B cell (primary cell): ENCODE measurements around the gene MT4. TPM values are rescaled to one million over a fixed set of nuclear protein-coding genes. Genes with fewer than 3 reads are reported as not detected.

ENCODE experiments used
- ATAC-seq: fragments of 200-7000 bp; cut with Tn5 transposase; one replicate; pipeline ENCODE4 v1.10.0; 2021; ENCODE audit warnings: low read depth, mild to moderate bottlenecking, moderate number of reproducible peaks, moderate library complexity
- CTCF ChIA-PET: fragments of 350-600 bp; sonication (Branson Sonifier 250); formaldehyde crosslinking; loops from one replicate; lab custom pipeline; 2021; ENCODE audit warnings: antibody characterized with exemption, inconsistent platforms; lab: Charles Lee
- POLR2A ChIA-PET: fragments of 350-600 bp; sonication (Branson Sonifier 250); formaldehyde crosslinking; loops from one replicate; lab custom pipeline; 2021; ENCODE audit warnings: antibody characterized with exemption; lab: Charles Lee
- DNase-seq: peaks from one replicate; pipeline ENCODE4 v3.0.0; 2013
- H2AFZ ChIP-seq: 2 replicates; pipeline ENCODE4 v1.6.1; 2012; ENCODE audit warnings: mild to moderate bottlenecking, low read depth, low read length; ENCODE audit not compliant: insufficient read depth, poor library complexity, severe bottlenecking
- H3K27ac ChIP-seq, 2 donors: 1 replicate in 1 of 2; 2 replicates in 1 of 2; pipeline ENCODE4 v1.5.1; 2012 to 2013; ENCODE audit warnings: low read length in 2 of 2, mild to moderate bottlenecking in 2 of 2, moderate library complexity in 1 of 2
- H3K27me3 ChIP-seq, 4 experiments: fragments of 200-600 bp in 1 of 4; sonication (generic) in 1 of 4; replicated peaks in 1 of 4; 1 replicate in 2 of 4; 2 replicates in 2 of 4; pipeline versions ENCODE4 v1.6.1 to v1.7.0; 2013 to 2016; ENCODE audit warnings: low read length in 3 of 4, mild to moderate bottlenecking in 2 of 4, mixed read lengths in 1 of 4, moderate library complexity in 1 of 4; ENCODE audit not compliant: insufficient read depth in 4 of 4, control insufficient read depth in 3 of 4; ENCODE audit errors: control extremely low read depth in 1 of 4
- H3K36me3 ChIP-seq, 2 experiments: replicated peaks in 1 of 2; 1 replicate in 1 of 2; 2 replicates in 1 of 2; pipeline versions ENCODE4 v1.6.1 to v1.7.1; 2013; ENCODE audit warnings: low read length in 1 of 2; ENCODE audit not compliant: insufficient read depth in 2 of 2, control insufficient read depth in 1 of 2; ENCODE audit errors: control extremely low read depth in 1 of 2, extremely low read depth in 1 of 2
- H3K4me1 ChIP-seq, 2 donors: fragments of 200-600 bp in 1 of 2; sonication (generic) in 1 of 2; 1 replicate in 1 of 2; 2 replicates in 1 of 2; pipeline versions ENCODE4 v1.5.1 to v1.6.1; 2013 to 2017; ENCODE audit warnings: low read length in 2 of 2; ENCODE audit not compliant: control insufficient read depth in 2 of 2, insufficient read depth in 2 of 2
- H3K4me2 ChIP-seq: replicated peaks from 2 replicates; pipeline ENCODE3; 2012; ENCODE audit warnings: mild to moderate bottlenecking, low read depth, low read length; ENCODE audit not compliant: poor library complexity, severe bottlenecking
- H3K4me3 ChIP-seq, 5 experiments: fragments of 200-600 bp in 1 of 5; sonication (generic) in 1 of 5; 1 replicate in 3 of 5; 2 replicates in 2 of 5; pipeline versions ENCODE4 v1.5.1 to v1.7.0; 2011 to 2016; ENCODE audit warnings: low read length in 4 of 5, mild to moderate bottlenecking in 4 of 5, low read depth in 2 of 5, control low read depth in 1 of 5, moderate library complexity in 1 of 5; ENCODE audit not compliant: insufficient read depth in 1 of 5; ENCODE audit errors: control extremely low read depth in 1 of 5, extremely low read depth in 1 of 5
- H3K79me2 ChIP-seq: fragments of 200-600 bp; sonication (generic); one replicate; pipeline ENCODE4 v1.6.0; 2016; ENCODE audit warnings: low read length; ENCODE audit not compliant: control insufficient read depth, insufficient read depth
- H3K9ac ChIP-seq: fragments of 200-600 bp; sonication (generic); 2 replicates; pipeline ENCODE4 v1.6.1; 2017; ENCODE audit warnings: mild to moderate bottlenecking, low read length, moderate library complexity
- H3K9me3 ChIP-seq, 3 donors: one replicate each; pipeline versions ENCODE4 v1.6.1 to v1.7.1; 2013; ENCODE audit warnings: low read length in 2 of 3; ENCODE audit not compliant: control insufficient read depth in 2 of 3, insufficient read depth in 1 of 3; ENCODE audit errors: control extremely low read depth in 1 of 3
- H4K20me1 ChIP-seq: 2 replicates; pipeline ENCODE4 v1.6.0; 2012; ENCODE audit warnings: mild to moderate bottlenecking, low read length; ENCODE audit not compliant: insufficient read depth, control insufficient read depth, poor library complexity, severe bottlenecking
- H3K27ac Mint-ChIP-seq: one replicate; pipeline ENCODE4 v1.8.0; 2021; ENCODE audit warnings: mixed read lengths
- H3K27me3 Mint-ChIP-seq: one replicate; pipeline ENCODE4 v1.8.0; 2021; ENCODE audit warnings: mixed read lengths
- H3K4me1 Mint-ChIP-seq: one replicate; pipeline ENCODE4 v1.8.0; 2021; ENCODE audit warnings: mixed read lengths
- H3K4me3 Mint-ChIP-seq: one replicate; pipeline ENCODE4 v1.8.0; 2021; ENCODE audit warnings: mixed read lengths
- H3K9me3 Mint-ChIP-seq: one replicate; pipeline ENCODE4 v1.8.0; 2022; ENCODE audit warnings: mixed read lengths; ENCODE audit not compliant: insufficient read depth
- EZH2 ChIP-seq: IDR thresholded peaks from 2 replicates; pipeline ENCODE4 v1.6.1; 2012; ENCODE audit warnings: borderline replicate concordance, low read depth, mild to moderate bottlenecking, moderate library complexity, low read length; ENCODE audit not compliant: insufficient read depth, poor library complexity, severe bottlenecking
- WGBS: methylation state at CpG from one replicate; pipeline ENCODE4 v1.1.5; 2013; ENCODE audit warnings: missing lambda C conversion rate; ENCODE audit not compliant: insufficient coverage; 5-methylcytosine and 5-hydroxymethylcytosine counted together
- intact Hi-C: fragments of 100-400 bp; cut with micrococcal nuclease; formaldehyde crosslinking; loops from one replicate; pipeline ENCODE4 v1.10.0; 2022
- polyA plus RNA-seq: library from polyadenylated mRNA; depleted of rRNA; stranded (reverse); fragments of >200 nt; gene quantifications from 2 replicates; pipeline ENCODE4 v1.2.3, GENCODE V29; 2012
- total RNA-seq, 2 donors: library from RNA; stranded (reverse); fragments of 120-200 nt in 1 of 2; gene quantifications; 1 replicate in 1 of 2; 2 replicates in 1 of 2; pipeline versions ENCODE4 v1.2.3 to v1.2.4, GENCODE V29; 2013 to 2022
- TF ChIP-seq, protein P1 (sequence below): fragments of 200-600 bp; IDR thresholded peaks from one replicate; pipeline ENCODE4 v1.8.0; 2022; ENCODE audit warnings: antibody characterized with exemption, mild to moderate bottlenecking

The MT4 gene
- total and polyA plus RNA-seq, 2 donors (not counting 1 experiment from before 2014, with no cell fraction given), result not detected

DNA sequence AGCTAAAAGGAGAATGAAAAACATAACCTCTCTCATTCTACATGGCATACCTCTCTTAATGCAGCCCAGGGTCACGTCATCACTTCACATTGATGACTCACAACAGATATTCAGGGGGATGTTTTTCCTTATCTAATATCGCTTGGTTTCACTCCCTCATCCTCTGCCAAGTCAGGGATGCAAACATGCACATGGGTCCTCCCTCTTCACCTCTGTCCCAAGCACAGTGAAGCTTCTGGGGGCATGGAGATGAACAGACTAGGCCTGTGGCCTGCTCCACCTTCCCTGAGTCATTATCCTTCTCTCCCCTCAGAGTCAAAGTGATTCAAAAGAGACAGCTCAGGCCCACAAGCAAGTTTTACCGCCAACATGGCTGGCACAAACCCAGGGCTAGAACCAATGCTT lies 41.2 kb downstream of the MT4 start:
- ATAC-seq (no peak), DNase-seq (no peak)
- H3K4me2 ChIP-seq, result no peak overlapping the region
- H3K4me3 Mint-ChIP-seq, result no peak overlapping the region
- H3K79me2 ChIP-seq, result no peaks in the 10 kb centered on the region
- peaks cover 10% of the 10 kb centered on the region for H3K27me3 Mint-ChIP-seq
- intact Hi-C loops, result loop anchor here (10.0 kb wide), 1 partner anchor 309 kb away; no protein-coding TSS in a partner anchor
- H4K20me1 ChIP-seq, result no peaks in the 10 kb centered on the region
- H2AFZ ChIP-seq, result no peak overlapping the region
- H3K9ac ChIP-seq, result no peak overlapping the region
- no peak overlapping the region for H3K4me3 ChIP-seq
- ChIA-PET CTCF (interaction anchor here (1.2 to 2.0 kb wide), 4 partner anchors 25 to 96 kb away, joined by 4 to 17 read pairs (median 4); no protein-coding TSS in a partner anchor), POLR2A (no interaction called here)
- no peaks in the 10 kb centered on the region for H3K9me3 Mint-ChIP-seq
- H3K36me3 ChIP-seq, result no peaks in the 10 kb centered on the region
- H3K27me3 ChIP-seq, result peaks cover 0 to 11% (median 3%) of the 10 kb centered on the region in 4 experiments
- WGBS, result 94% methylated on average over 3 of the region's 3 CpGs
- H3K27ac Mint-ChIP-seq, result no peak overlapping the region
- TF ChIP-seq, protein P1, sequence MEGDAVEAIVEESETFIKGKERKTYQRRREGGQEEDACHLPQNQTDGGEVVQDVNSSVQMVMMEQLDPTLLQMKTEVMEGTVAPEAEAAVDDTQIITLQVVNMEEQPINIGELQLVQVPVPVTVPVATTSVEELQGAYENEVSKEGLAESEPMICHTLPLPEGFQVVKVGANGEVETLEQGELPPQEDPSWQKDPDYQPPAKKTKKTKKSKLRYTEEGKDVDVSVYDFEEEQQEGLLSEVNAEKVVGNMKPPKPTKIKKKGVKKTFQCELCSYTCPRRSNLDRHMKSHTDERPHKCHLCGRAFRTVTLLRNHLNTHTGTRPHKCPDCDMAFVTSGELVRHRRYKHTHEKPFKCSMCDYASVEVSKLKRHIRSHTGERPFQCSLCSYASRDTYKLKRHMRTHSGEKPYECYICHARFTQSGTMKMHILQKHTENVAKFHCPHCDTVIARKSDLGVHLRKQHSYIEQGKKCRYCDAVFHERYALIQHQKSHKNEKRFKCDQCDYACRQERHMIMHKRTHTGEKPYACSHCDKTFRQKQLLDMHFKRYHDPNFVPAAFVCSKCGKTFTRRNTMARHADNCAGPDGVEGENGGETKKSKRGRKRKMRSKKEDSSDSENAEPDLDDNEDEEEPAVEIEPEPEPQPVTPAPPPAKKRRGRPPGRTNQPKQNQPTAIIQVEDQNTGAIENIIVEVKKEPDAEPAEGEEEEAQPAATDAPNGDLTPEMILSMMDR, result no peak
- TF ChIP-seq EZH2, result no peak
- H3K9me3 ChIP-seq, result no peaks in the 10 kb centered on the region
- H3K4me1 ChIP-seq, result peaks cover 21 to 40% of the 10 kb centered on the region in 2 donors
- no peak overlapping the region for H3K27ac ChIP-seq
- H3K4me1 Mint-ChIP-seq, result peaks cover 33% of the 10 kb centered on the region

DNA sequence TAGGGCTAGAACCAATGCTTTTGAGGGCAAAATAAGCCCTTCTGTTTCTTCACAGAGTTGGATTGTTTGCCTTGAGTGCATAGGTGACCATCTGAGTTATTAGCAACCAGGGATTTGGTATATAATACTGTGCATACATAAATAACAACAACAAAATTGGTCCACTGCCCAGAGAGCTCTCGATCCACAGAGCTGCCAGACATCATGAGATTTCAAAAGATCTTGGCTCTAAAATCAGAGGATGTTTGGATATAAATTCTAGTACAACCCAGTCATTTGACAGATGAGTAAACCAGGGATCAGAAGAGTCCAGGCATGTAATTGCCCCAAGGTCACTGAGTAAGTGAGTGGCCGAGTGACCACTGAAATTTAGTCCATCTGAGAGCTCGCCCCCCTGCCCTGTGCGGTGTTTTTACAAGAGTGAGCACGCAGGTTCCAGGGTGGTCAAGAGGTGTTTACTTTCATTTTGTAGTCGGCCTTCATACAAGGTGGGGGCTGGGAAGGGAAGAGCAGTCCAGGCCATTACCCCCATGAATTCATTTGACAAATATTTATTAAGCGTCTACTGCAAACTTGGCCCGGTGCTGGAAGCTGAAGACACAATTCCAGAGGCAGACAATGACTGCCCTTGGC lies 41.7 kb downstream of the MT4 start:
- H3K27me3 ChIP-seq, result peaks cover 0 to 5% (median 1%) of the 10 kb centered on the region in 4 experiments
- ATAC-seq (no peak), DNase-seq (no peak)
- H3K4me3 ChIP-seq, result no peak overlapping the region
- intact Hi-C loops, result loop anchor here (10.0 kb wide), 1 partner anchor 308 kb away; no protein-coding TSS in a partner anchor
- H4K20me1 ChIP-seq, result no peaks in the 10 kb centered on the region
- peaks cover 21 to 41% of the 10 kb centered on the region in 2 donors for H3K4me1 ChIP-seq
- Mint-ChIP-seq H3K4me1 (peaks cover 37% of the 10 kb centered on the region), H3K27ac (peak overlapping the region; percentile 47), H3K27me3 (peaks cover 4% of the 10 kb centered on the region), H3K4me3 (no peak overlapping the region), H3K9me3 (no peaks in the 10 kb centered on the region)
- ChIA-PET CTCF (interaction anchor here (1.2 kb wide), 1 partner anchor 24 kb away, joined by 4 read pairs; no protein-coding TSS in a partner anchor), POLR2A (no interaction called here)
- no peak overlapping the region for H3K9ac ChIP-seq
- TF ChIP-seq, protein P1, result no peak
- no peak for TF ChIP-seq EZH2
- 100% methylated on average over 2 of the region's 8 CpGs for WGBS
- no peaks in the 10 kb centered on the region for H3K36me3 ChIP-seq
- no peaks in the 10 kb centered on the region for H3K9me3 ChIP-seq
- H3K79me2 ChIP-seq, result no peaks in the 10 kb centered on the region
- H2AFZ ChIP-seq, result peak overlapping the region; percentile 77
- no peak overlapping the region for H3K27ac ChIP-seq
- H3K4me2 ChIP-seq, result no peak overlapping the region
